HepG2 (cell line): Measurements from ENCODE around the gene SEC61A1. TPM values are rescaled to one million over a fixed set of nuclear protein-coding genes. Genes with fewer than 3 reads are reported as not detected.

ENCODE experiments used
- ASH2L ChIP-seq: fragments of 300-600, 200-600 bp; sonication (generic); IDR thresholded peaks from 2 replicates; pipeline ENCODE4 v1.7.0; 2017; ENCODE audit warnings: low read depth, mild to moderate bottlenecking, moderate library complexity, mixed read lengths, low read length; ENCODE audit not compliant: insufficient read length
- CHD2 ChIP-seq: IDR thresholded peaks from 2 replicates; pipeline ENCODE4 v1.6.1; 2011; ENCODE audit warnings: low read depth, low read length, improper control_type of control experiment
- ELF1 ChIP-seq: sonication (generic); formaldehyde crosslinking; IDR thresholded peaks from 2 replicates; pipeline ENCODE4 v1.4.0; 2020; ENCODE audit warnings: missing genetic modification reagents
- ERF ChIP-seq: IDR thresholded peaks from 2 replicates; pipeline ENCODE4 v1.6.1; 2018; ENCODE audit warnings: missing biosample characterization, missing genetic modification reagents
- HOXA7 ChIP-seq: sonication (generic); formaldehyde crosslinking; IDR thresholded peaks from 2 replicates; pipeline ENCODE4 v1.8.1; 2022; ENCODE audit warnings: mild to moderate bottlenecking, missing genetic modification reagents, moderate library complexity
- KAT8 ChIP-seq: IDR thresholded peaks from 2 replicates; pipeline ENCODE4 v1.6.1; 2016; ENCODE audit warnings: missing genetic modification reagents, missing compliant biosample characterization
- NFE2 ChIP-seq: sonication (generic); formaldehyde crosslinking; IDR thresholded peaks from 2 replicates; pipeline ENCODE4 v1.4.0; 2020; ENCODE audit warnings: missing genetic modification reagents
- NR1H2 ChIP-seq: sonication (generic); formaldehyde crosslinking; IDR thresholded peaks from 2 replicates; pipeline ENCODE4 v1.8.1; 2022; ENCODE audit warnings: low read depth, missing genetic modification reagents, borderline replicate concordance
- RXRA ChIP-seq: sonication (generic); formaldehyde crosslinking; IDR thresholded peaks from 2 replicates; pipeline ENCODE4 v1.5.1; 2020; ENCODE audit warnings: missing genetic modification reagents
- ZBTB38 ChIP-seq: sonication (generic); formaldehyde crosslinking; IDR thresholded peaks from 2 replicates; pipeline ENCODE4 v1.5.1; 2020; ENCODE audit warnings: mild to moderate bottlenecking, missing genetic modification reagents
- ZBTB7B ChIP-seq: sonication (generic); formaldehyde crosslinking; IDR thresholded peaks from 2 replicates; pipeline ENCODE4 v1.4.0; 2020; ENCODE audit warnings: missing genetic modification reagents
- ZMYM4 ChIP-seq: sonication (generic); formaldehyde crosslinking; IDR thresholded peaks from 2 replicates; pipeline ENCODE4 v1.8.1; 2023; ENCODE audit warnings: mild to moderate bottlenecking, missing genetic modification reagents
- ZNF337 ChIP-seq: sonication (generic); formaldehyde crosslinking; IDR thresholded peaks from 2 replicates; pipeline ENCODE4 v1.5.1; 2020; ENCODE audit warnings: missing genetic modification reagents, low read depth, mild to moderate bottlenecking, borderline replicate concordance
- ZNF430 ChIP-seq: sonication (generic); formaldehyde crosslinking; IDR thresholded peaks from 2 replicates; pipeline ENCODE4 v1.9.0; 2021; ENCODE audit warnings: mild to moderate bottlenecking, missing genetic modification reagents
- ZNF44 ChIP-seq: sonication (generic); formaldehyde crosslinking; IDR thresholded peaks from 2 replicates; pipeline ENCODE4 v1.5.1; 2020; ENCODE audit warnings: mild to moderate bottlenecking, missing genetic modification reagents
- ZNF543 ChIP-seq: sonication (generic); formaldehyde crosslinking; IDR thresholded peaks from 2 replicates; pipeline ENCODE4 v1.4.0; 2020; ENCODE audit warnings: mild to moderate bottlenecking, missing genetic modification reagents
- ZNF660 ChIP-seq: sonication (generic); formaldehyde crosslinking; IDR thresholded peaks from 2 replicates; pipeline ENCODE4 v1.5.1; 2020; ENCODE audit warnings: mild to moderate bottlenecking, low read depth, missing genetic modification reagents, borderline replicate concordance
- ZNF772 ChIP-seq: sonication (generic); formaldehyde crosslinking; IDR thresholded peaks from 2 replicates; pipeline ENCODE4 v1.5.0; 2020; ENCODE audit warnings: mild to moderate bottlenecking, missing genetic modification reagents
- ZNF776 ChIP-seq: sonication (generic); formaldehyde crosslinking; IDR thresholded peaks from 2 replicates; pipeline ENCODE4 v1.4.0; 2020; ENCODE audit warnings: mild to moderate bottlenecking, missing genetic modification reagents
- polyA plus RNA-seq, 8 experiments: library from polyadenylated mRNA; depleted of rRNA in 3 of 8; stranded (reverse) in 7 of 8; unstranded in 1 of 8; fragments of >200 nt; fragmentation: Illumina TruSeq in 4 of 8; extraction: Trizol in 4 of 8; gene quantifications; 2 replicates each; pipeline versions ENCODE4 v1.2.1 to v1.2.3, GENCODE V29; 2011 to 2016; ENCODE audit warnings: low read depth in 4 of 8, missing spikeins in 1 of 8, mixed read lengths in 1 of 8; ENCODE audit not compliant: insufficient read depth in 1 of 8
- total RNA-seq, 5 experiments: library from RNA; depleted of rRNA; stranded (reverse); fragments of >200 nt; fragmentation: Illumina TruSeq; extraction: Trizol; gene quantifications; 2 replicates each; pipeline ENCODE4 v1.2.3, GENCODE V29; 2016; ENCODE audit warnings: low read depth in 1 of 5
- TF ChIP-seq, protein P1 (sequence below): IDR thresholded peaks from 2 replicates; pipeline ENCODE4 v1.6.1; 2016
- TF ChIP-seq, protein P2 (sequence below), 2 experiments: sonication (generic) in 1 of 2; formaldehyde crosslinking in 1 of 2; IDR thresholded peaks; 2 replicates each; pipeline versions ENCODE4 v1.4.0 to v1.6.1; 2018 to 2020; ENCODE audit warnings: missing genetic modification reagents in 2 of 2, borderline replicate concordance in 1 of 2, low read depth in 1 of 2, mild to moderate bottlenecking in 1 of 2, missing biosample characterization in 1 of 2
- TF ChIP-seq, protein P3 (sequence below): sonication (generic); formaldehyde crosslinking; IDR thresholded peaks from 2 replicates; pipeline ENCODE4 v1.5.0; 2020; ENCODE audit warnings: missing genetic modification reagents, mild to moderate bottlenecking, borderline replicate concordance
- TF ChIP-seq, protein P4 (sequence below): sonication (generic); formaldehyde crosslinking; conservative IDR thresholded peaks from 2 replicates; pipeline ENCODE4 v1.4.0; 2020; ENCODE audit warnings: mild to moderate bottlenecking, missing genetic modification reagents, moderate library complexity

SEC61A1 gene
- total and polyA plus RNA-seq, 2 of the 13 experiments (the other 11 are each of a cell fraction or from before 2014, with no cell fraction given) = 170 to 203 TPM

DNA sequence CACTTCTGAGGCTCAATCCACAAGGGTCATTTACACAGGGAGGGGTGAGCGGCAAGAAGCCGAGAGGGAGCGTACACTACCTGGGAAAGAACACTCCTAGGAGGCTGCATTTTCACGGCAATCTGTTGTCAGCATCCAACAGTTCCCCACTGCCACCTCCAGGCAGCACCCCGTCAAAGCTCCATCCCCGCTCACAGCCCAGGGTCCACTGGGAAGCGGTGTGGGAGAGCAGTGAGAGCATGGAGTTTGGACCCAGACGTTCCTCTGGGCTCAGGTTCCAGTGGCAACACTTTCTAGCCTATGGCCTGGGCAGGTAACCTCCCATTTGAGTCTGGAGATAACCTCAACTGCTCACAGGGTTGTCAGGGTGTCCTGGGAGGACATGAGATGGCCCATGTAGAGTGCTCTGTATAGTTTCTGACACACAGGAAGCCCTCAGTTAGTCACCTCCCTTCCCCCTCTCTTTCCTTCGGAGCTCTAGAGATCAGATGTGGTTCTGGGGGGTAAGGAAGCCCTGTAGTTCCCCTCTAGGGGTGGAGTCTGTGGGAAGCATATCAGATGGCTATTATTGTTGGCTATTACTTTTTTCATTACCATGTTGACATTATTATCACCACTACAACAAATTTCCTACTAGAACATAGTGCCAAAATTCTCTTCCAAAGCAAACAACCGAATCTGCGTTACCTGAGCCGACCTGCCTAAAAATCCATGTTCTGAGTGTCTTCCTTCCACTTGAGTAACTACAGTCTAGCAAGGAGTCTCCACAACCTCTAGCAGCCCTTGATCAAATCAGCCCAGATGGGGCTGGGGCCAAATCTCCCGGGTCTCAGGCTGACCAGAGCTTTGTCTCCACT is 42.3 kb downstream of the SEC61A1 start (continued):
- TF ChIP-seq, protein P1, sequence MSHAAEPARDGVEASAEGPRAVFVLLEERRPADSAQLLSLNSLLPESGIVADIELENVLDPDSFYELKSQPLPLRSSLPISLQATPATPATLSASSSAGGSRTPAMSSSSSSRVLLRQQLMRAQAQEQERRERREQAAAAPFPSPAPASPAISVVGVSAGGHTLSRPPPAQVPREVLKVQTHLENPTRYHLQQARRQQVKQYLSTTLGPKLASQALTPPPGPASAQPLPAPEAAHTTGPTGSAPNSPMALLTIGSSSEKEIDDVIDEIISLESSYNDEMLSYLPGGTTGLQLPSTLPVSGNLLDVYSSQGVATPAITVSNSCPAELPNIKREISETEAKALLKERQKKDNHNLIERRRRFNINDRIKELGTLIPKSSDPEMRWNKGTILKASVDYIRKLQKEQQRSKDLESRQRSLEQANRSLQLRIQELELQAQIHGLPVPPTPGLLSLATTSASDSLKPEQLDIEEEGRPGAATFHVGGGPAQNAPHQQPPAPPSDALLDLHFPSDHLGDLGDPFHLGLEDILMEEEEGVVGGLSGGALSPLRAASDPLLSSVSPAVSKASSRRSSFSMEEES (CRISPR knock-in tag) = no peak
- TF ChIP-seq ZNF776 (CRISPR knock-in tag) = no peak
- TF ChIP-seq ELF1 (CRISPR knock-in tag) = no peak
- TF ChIP-seq ZNF772 (CRISPR knock-in tag) = no peak
- TF ChIP-seq ZNF543 (CRISPR knock-in tag) = no peak
- no peak for TF ChIP-seq RXRA (CRISPR knock-in tag)
- TF ChIP-seq HOXA7 (CRISPR knock-in tag) = no peak
- no peak for TF ChIP-seq CHD2
- TF ChIP-seq ASH2L = no peak
- TF ChIP-seq NR1H2 (CRISPR knock-in tag) = no peak
- TF ChIP-seq, protein P2, sequence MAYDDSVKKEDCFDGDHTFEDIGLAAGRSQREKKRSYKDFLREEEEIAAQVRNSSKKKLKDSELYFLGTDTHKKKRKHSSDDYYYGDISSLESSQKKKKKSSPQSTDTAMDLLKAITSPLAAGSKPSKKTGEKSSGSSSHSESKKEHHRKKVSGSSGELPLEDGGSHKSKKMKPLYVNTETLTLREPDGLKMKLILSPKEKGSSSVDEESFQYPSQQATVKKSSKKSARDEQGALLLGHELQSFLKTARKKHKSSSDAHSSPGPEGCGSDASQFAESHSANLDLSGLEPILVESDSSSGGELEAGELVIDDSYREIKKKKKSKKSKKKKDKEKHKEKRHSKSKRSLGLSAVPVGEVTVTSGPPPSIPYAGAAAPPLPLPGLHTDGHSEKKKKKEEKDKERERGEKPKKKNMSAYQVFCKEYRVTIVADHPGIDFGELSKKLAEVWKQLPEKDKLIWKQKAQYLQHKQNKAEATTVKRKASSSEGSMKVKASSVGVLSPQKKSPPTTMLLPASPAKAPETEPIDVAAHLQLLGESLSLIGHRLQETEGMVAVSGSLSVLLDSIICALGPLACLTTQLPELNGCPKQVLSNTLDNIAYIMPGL (CRISPR knock-in tag; IDR thresholded peaks at IDR 0.05; ENCODE audit: borderline replicate concordance in 1 of 2, low read depth in 1 of 2) = peak in 1 of 2 experiments; percentile 9; a peak in 1 of 4 replicates
- TF ChIP-seq, protein P3, sequence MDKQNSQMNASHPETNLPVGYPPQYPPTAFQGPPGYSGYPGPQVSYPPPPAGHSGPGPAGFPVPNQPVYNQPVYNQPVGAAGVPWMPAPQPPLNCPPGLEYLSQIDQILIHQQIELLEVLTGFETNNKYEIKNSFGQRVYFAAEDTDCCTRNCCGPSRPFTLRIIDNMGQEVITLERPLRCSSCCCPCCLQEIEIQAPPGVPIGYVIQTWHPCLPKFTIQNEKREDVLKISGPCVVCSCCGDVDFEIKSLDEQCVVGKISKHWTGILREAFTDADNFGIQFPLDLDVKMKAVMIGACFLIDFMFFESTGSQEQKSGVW = no peak
- TF ChIP-seq ZBTB7B (CRISPR knock-in tag) = no peak
- TF ChIP-seq ZMYM4 (CRISPR knock-in tag) = peak; percentile 20; the same call in 1 of the 2 replicates
- TF ChIP-seq, protein P4, sequence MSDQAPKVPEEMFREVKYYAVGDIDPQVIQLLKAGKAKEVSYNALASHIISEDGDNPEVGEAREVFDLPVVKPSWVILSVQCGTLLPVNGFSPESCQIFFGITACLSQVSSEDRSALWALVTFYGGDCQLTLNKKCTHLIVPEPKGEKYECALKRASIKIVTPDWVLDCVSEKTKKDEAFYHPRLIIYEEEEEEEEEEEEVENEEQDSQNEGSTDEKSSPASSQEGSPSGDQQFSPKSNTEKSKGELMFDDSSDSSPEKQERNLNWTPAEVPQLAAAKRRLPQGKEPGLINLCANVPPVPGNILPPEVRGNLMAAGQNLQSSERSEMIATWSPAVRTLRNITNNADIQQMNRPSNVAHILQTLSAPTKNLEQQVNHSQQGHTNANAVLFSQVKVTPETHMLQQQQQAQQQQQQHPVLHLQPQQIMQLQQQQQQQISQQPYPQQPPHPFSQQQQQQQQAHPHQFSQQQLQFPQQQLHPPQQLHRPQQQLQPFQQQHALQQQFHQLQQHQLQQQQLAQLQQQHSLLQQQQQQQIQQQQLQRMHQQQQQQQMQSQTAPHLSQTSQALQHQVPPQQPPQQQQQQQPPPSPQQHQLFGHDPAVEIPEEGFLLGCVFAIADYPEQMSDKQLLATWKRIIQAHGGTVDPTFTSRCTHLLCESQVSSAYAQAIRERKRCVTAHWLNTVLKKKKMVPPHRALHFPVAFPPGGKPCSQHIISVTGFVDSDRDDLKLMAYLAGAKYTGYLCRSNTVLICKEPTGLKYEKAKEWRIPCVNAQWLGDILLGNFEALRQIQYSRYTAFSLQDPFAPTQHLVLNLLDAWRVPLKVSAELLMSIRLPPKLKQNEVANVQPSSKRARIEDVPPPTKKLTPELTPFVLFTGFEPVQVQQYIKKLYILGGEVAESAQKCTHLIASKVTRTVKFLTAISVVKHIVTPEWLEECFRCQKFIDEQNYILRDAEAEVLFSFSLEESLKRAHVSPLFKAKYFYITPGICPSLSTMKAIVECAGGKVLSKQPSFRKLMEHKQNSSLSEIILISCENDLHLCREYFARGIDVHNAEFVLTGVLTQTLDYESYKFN (CRISPR knock-in tag) = peak; percentile 41; the same call in 1 of the 2 replicates
- no peak for TF ChIP-seq ZNF430 (CRISPR knock-in tag)
- peak; percentile 95 for TF ChIP-seq ZBTB38 (CRISPR knock-in tag)
- TF ChIP-seq ZNF660 (CRISPR knock-in tag) = no peak
- TF ChIP-seq KAT8 = no peak
- no peak for TF ChIP-seq ZNF44 (CRISPR knock-in tag)
- TF ChIP-seq ERF = no peak
- TF ChIP-seq NFE2 (CRISPR knock-in tag) = no peak
- TF ChIP-seq ZNF337 (CRISPR knock-in tag) = no peak
